ENCODE results near the gene FAM98C.
"Not testable (repeated sequence)": the region's sequence is repeated elsewhere in the genome, so short reads cannot be mapped to it uniquely, and the experiment has no call there.

FAM98C gene

DNA sequence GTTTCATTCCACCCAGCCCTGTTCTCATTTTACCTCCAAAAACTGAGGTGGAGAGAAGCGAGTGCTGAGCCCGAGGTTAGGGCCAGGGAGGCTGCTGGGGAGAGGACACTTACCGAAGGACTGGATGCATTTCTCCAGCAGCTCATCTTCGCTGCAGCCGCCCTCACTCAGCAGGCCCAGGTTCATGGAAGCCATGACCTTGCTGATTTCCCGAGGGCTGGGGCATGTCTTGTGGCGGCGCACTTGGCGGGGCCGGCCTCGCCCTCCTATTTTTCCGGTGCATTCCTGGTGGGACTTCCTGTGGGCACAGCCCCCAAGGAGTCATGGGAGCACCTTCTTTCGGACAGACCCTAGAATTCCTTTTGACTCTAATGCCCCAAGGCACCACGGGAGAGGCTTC is 19.0 kb downstream of the FAM98C start:
- in situ Hi-C loops (cut with MboI; ENCODE audit: low sequenced_read_pairs): loop anchor here (25.0 kb wide), 1 partner anchor 490 kb away; the partner anchor contains the start of gene CCER2

DNA sequence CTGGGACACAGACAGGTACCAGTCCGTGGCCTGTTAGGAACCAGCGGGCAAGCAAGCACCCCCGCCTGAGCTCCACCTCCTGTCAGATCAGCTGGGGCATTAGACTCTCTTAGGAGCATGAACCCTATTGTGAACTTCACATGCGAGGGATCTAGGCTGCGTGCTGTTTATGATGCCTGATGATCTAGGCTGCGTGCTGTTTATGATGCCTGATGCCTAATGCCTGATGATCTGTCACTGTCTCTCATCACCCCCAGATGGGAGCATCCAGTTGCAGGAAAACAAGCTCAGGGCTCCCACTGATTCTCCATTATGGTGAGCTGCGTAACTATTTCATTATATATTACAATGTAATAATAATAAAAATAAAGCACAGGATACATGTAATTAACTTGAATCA is 19.5 kb downstream of the FAM98C start:
- in situ Hi-C loops (cut with MboI; ENCODE audit: low sequenced_read_pairs): loop anchor here (25.0 kb wide), 1 partner anchor 490 kb away; the partner anchor contains the start of gene CCER2

DNA sequence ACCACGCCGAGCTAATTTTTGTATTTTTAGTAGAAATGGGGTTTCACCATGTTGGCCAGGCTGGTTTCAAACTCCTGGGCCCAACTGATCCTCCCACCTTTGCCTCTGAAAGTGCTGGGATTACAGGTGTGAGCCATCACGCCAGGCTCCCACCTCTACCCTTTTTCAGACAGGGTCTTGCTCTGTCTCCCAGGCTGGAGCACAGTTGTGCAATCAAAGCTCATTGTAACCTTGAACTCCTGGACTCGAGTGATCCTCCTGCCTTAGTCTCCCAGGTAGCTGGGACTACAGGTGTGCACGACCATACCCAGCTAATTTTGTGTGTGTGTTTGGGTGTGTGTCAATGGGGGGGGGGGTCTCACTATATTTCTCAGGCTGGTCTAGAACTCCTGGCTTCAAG is 21.4 kb downstream of the FAM98C start:
- in situ Hi-C loops (cut with MboI; ENCODE audit: low sequenced_read_pairs): loop anchor here (25.0 kb wide), 1 partner anchor 488 kb away; the partner anchor contains the start of gene CCER2

DNA sequence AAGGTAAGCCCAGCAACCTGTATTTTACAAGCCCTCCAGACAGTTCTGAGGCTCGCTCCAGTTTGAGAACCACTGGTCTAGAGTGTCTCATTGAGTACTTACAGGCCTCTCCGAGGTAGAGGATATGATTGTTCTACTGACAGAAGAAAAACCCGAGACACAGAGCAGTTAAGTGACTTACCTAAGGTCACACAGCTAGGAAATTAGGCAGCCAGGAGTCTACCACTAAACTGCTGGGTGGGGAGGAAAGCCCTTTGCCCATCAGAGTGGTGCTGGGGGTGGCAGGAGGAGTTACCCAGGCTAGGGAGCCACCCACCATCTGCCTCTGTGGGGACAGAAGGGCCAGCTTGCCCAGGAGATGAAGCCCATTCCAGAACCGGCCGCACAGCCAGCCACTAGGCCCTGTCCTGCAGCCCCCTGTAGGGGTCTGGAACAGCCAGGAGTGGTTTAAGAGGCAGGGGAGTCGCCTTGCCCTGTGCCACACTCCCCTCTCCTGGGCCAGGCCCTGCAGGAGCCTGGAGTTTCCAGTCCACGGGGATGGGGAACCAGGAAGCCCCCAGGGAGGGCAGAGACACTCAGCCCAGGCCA is 22.4 kb downstream of the FAM98C start:
- in situ Hi-C loops (cut with MboI; ENCODE audit: low sequenced_read_pairs): no loop called here

DNA sequence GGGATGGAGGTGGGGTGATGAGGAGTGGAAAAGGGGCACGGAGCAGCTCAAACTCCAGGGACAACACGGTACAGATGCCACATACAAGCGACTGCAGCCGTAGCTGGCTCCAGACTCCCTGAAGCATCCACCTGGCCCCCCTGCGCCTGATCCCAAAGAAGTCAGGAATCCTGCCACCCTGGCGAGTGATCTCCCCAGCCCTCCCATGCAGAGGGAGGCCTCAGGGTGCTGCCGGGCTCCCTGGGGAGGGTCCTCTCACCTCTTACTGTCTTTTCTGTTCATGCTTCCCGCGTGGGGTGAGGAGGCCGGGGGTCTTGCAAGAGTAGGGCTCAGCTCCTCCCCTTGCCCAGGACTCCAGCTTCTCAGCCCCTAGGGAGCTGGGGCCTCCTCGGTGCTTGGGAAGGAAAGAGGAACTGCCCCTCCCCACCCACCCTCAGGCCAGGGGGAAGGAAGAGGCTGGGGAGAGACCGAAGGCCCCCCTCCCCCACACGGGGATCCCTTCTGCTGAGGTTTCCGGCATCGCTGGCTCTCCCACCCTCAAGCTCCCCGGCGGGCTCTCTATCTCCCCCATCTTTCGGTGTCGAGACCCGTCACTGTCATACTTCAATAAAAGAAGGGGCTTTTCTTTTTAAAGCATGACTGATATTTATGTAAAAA is 23.0 kb downstream of the FAM98C start, which contains the start of gene RASGRP4:
Gene RASGRP4, minus strand, starts transcription at position 410 of the 657 bp plus-strand sequence. Its CDS starts 128 bp downstream, at position 282.
- in situ Hi-C loops (cut with MboI; ENCODE audit: low sequenced_read_pairs): no loop called here

DNA sequence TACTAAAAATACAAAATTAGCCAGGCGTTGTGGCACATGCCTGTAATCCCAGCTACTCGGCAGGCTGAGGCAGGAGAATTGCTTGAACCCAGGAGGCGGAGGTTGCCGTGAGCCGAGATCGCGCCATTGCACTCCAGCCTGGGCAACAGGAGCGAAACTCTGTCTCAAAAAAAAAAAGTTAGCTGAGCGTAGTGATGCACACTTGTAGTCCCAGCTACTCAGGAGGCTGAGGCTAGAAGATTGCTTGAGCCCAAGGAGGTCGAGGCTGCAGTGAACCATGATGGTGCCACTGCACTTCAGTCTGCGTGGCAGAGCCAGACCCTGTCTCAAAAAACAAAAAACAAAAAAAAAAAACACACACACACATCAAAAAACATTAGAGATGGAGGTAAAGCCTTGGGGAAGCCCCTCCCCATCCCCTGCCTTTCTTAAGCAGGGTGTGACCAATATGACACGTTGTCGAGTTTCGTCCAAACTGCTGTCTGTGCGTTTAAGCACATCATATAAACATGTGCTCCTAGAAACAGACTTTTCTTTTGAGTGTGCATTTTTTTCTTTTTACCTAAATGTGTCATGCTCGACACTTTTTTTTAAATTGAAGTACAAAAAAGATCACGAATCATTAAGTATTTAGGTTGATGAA is 24.3 kb downstream of the FAM98C start:
- in situ Hi-C loops (cut with MboI; ENCODE audit: low sequenced_read_pairs): not testable (repeated sequence)

DNA sequence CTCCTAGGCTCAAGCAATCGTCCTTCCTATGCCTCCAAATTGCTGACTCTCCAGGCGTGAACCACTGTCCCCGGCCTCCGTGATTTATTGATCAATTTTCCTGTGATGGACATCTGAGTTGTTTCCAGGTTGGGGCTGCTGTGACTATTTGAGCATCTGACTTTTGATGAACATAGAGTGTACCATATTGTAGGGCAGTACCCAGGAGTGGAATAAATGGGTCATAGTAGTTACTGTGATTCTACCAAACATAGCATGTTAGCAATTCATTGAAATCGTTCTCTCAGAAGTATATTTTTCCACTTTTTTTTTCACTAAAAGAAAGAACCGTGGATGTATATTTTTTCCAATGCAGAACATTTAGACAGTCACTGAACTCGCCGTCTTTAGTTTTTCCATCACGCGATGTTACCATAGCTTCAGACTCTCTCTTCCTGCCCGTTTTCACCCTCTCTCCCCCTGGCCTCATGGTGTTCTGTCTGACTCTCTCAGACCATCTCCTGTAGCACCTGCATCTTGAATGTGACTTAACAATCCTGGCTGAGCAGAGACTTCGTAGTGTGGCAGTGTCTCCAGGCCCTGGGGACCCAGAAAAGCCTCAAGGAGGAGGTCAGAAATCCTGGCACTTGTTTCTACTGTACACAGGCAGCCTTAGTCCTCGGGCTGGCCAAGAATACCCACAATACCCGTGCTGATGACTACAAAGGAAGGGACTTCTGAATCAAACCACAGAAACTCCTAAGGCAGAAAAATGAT is 26.3 kb downstream of the FAM98C start:
- in situ Hi-C loops (cut with MboI; ENCODE audit: low sequenced_read_pairs): no loop called here

DNA sequence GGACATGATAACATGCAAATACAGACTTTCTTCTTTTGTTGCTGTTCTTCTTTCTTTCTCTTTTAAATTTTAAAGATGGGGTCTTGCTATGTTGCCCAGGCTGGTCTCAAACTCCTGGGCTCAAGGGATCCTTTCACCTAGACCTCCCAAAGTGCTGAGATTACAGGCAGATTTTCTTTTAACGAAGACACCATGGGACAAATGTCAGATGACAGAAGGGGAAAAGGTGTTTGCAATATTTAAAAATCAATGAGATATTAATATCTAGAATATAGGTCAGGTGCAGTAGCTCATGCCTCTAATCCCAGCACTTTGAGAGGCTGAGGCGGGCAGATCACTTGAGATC is 26.9 kb downstream of the FAM98C start:
- in situ Hi-C loops (cut with MboI; ENCODE audit: low sequenced_read_pairs): no loop called here

DNA sequence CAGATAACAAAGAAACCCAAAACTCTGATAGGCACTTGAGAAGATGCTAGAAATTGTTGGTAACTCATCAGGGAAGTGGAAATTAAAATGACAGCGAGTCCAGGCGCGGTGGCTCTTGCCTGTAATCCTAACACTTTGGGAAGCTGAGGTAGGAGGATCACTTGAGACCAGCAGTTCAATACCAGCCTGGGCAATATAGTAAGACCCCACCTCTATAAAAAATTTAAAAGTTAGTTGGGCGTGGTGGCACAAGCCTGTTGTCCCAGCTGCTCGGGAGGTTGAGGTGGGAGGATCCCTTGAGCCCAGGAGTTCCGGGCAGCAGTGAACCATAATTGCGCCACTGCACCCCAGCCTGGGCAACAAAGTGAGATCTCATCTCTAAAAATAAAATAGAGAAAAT is 28.0 kb downstream of the FAM98C start:
- in situ Hi-C loops (cut with MboI; ENCODE audit: low sequenced_read_pairs): no loop called here

DNA sequence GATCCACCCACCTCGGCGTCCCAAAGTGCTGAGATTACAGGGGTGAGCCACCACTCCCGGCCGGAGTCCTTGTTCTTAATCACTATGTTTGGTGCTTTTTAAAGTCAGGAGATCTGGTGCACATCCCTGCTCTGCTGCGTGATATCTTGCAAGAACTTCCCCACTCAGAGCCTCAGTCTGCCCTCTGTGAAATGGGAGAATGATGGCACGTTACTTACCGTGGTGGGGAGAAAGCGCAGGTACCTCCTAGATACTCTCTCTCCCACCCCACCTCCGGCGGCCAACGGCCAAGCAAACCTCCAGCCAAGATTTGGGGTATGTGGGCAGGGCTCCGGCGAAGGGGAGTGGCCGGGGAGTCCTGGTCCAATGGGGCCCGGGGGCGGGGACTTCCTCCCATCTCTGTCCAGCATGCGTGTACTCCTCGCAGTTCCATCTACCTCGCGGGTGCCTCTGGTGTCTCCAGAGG is 30.4 kb downstream of the FAM98C start, which contains the start of gene RYR1:
Gene RYR1, plus strand, starts transcription at position 424 of the 466 bp plus-strand sequence. CDS start 139 bp downstream, outside the sequence.
- in situ Hi-C loops (cut with MboI; ENCODE audit: low sequenced_read_pairs): no loop called here

DNA sequence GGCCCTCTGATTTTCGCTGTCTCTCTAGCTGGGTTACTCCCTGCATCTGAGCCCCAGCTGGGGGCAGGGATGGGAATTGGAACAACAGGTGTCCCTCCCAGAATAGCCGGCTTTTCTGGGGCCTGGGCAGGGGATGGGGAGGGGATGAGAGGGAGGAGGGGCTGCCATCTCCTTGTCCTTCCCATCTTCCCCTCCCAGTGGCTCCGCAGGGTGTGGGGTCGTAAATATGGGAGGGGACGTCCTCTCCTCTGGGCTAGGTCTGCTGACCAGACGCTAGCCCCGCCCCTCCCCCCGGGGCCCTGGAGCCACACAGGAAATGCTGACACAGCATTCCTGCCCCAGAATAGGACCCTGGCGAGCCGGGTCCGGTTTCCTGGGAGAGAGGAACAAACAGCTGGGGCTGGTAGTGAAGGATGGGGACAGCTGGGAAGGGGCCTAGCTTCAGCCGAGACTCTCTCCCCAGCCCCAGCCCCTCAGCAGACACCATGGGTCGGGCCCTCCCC is 31.7 kb downstream of the FAM98C start:
- in situ Hi-C loops (cut with MboI; ENCODE audit: low sequenced_read_pairs): no loop called here

DNA sequence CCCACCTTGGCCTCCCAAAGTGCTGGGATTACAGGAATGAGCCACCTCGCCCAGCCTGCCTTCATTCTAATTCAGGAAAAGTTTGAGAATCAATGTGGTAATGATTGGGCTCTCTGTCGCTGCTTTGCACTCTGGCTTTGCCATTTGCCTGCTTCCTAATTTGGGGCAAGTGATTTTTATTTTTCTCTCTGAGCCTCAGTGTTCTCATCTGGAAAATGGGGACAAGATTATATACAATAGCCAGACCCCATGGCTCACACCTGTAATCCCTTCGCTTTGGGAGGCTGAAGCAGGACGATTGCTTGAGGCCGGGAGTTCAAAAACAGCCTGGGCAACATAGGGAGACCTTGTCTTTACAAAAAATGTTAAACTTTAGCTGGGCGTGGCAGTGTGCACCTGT is 34.4 kb downstream of the FAM98C start:
- in situ Hi-C loops (cut with MboI; ENCODE audit: low sequenced_read_pairs): no loop called here

DNA sequence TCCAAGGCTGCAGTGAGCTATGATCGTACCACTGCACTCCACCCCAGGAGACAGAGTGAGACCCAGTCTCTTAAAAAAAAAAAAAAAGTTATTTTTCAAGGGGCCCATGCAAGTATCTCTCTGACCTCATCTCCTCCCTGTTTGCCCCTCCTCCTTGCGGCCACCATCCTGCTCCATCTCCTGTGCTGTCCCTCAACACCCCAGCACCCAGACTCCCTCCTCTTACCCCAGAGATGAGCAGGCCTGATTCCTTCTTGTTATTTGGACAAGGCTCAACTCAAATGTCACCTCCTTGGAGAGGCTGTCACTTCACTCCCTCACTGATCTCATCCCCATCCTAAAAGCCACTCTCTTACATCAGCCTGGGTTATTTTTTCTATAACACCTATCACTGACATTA is 35.0 kb downstream of the FAM98C start:
- in situ Hi-C loops (cut with MboI; ENCODE audit: low sequenced_read_pairs): no loop called here

DNA sequence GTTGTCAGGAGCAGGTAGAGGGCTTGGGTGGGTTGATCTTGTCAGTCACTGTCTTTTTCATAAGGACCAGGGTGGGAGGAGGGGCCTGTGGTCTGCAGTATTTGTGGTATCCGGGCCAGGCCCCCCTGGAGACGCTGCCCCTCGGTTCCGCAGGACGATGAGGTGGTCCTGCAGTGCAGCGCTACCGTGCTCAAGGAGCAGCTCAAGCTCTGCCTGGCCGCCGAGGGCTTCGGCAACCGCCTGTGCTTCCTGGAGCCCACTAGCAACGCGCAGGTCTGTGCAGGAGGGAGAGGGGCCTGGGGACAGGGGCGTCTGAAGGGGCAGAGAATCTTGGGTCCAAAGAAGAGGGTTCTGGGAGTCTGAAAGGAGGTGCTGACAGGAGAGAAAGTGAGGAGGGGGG is 37.7 kb downstream of the FAM98C start:
- in situ Hi-C loops (cut with MboI; ENCODE audit: low sequenced_read_pairs): no loop called here

DNA sequence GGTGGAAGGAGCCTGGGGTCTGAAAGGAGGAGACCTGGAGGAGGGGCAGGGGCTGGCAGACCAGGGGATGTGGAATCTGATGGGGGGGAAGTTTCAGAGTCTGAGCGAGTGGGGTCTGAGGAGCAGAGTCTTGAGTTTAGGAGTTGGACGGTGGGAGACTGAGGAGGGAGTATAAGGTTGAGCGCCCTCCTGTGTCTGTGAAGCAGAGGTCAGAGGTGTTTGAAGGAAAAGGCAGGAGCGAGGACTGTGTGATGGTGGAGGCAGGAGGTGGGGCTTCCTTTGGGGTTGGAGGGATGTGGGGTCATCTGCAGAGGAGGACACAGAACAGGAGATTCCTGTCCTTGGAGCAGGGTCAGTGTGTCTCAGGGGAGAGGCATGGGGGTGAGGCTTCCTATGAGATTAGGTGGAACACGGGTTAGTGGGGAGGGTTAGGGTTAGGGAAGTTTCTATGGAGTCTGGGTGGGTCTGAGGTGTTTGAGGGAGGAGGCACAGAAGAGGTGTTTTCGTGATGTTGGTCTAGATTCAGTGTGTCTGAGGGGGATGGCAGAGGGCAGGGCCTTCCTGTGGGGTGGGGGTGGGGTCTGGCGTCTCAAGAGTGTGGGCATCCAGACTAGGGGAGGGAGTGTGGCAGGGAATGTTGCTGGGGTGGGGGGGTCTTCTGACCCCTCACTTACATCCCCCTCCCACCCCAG is 38.9 kb downstream of the FAM98C start:
- in situ Hi-C loops (cut with MboI; ENCODE audit: low sequenced_read_pairs): no loop called here

DNA sequence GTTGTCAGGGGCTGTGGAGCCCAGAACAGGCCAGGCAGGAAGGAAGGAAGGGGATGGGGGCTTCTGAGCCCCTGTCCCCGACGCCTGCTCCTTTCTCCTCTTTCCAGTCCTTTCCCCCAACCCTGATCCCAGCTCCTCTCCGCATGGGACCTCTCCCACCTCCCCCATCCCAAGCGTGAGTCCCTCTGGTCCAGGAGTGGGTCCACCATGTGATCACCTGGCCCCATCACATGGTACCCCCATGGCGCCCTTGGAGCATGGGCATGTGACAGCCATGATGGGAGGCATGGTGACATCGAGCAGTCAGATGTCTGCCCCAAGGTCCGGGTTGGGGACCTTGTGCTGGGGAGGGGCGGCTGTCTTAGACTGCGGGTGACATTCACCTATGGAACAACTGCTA is 39.8 kb downstream of the FAM98C start:
- in situ Hi-C loops (cut with MboI; ENCODE audit: low sequenced_read_pairs): no loop called here

DNA sequence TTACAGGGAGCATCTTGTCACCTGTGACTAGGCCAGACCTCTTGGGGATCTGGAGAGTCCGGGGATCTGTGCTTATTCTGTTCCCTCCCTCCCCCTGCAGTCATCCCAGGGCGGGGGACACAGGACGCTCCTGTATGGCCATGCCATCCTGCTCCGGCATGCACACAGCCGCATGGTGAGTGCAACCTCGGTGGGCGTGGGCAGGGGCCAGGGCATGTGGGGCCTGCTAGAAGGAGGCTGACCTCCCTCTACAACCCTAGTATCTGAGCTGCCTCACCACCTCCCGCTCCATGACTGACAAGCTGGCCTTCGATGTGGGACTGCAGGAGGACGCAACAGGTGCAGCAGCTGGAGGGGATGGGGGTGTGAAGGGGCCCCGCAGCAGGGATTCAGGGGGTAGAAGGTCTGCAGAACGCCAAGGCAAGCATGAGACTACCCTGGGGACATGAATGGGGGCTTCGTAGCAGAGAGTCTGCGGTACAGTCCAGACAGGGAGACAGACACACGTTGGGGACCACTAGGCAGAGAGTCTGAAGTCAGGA is 40.6 kb downstream of the FAM98C start:
- in situ Hi-C loops (cut with MboI; ENCODE audit: low sequenced_read_pairs): no loop called here

DNA sequence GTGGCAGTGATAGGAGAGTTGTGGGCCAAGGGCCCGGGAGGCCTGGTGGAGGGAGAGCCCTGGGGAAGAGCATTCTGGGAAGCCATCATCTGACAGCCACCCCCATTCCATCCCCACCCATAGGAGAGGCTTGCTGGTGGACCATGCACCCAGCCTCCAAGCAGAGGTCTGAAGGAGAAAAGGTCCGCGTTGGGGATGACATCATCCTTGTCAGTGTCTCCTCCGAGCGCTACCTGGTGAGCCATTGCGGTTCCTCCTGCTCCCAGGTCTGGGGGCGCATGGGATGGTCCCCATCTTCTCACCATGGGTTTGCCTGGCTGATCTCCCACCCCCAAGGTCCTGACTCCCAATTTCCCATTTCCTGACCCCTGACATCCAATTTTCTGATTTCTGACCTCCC is 41.1 kb downstream of the FAM98C start:
- in situ Hi-C loops (cut with MboI; ENCODE audit: low sequenced_read_pairs): no loop called here

DNA sequence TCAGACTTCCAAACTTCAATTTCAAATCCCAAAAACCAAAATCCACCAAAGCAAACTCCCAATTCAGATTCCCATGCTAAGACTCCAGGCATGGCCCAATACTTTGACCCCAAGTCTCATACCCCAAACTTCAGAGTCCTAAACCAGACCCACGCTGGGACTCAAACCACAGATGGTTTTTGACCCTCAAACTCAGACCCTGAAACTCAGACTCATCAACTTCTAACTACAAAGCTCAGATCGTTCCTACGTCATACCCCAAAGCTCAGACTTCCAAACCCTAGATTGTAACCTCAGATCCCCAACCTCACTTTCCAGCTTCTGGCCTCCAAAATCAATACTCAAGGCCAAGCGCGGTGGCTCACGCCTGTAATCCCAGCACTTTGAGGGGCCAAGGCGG is 42.5 kb downstream of the FAM98C start:
- in situ Hi-C loops (cut with MboI; ENCODE audit: low sequenced_read_pairs): no loop called here

DNA sequence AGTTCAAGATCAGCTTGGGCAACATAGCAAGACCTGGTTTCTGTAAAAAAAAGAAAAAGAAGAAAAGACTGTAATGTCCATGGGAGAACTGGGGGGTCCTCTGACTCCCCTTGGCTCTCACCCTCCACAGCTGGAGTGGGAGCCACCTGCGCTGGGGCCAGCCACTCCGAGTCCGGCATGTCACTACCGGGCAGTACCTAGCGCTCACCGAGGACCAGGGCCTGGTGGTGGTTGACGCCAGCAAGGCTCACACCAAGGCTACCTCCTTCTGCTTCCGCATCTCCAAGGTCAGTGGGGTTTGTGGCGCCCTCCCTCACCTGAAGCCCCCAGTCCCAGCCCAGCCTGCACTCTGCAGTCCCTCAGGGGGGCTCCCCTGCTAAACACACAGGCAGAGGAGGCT is 45.3 kb downstream of the FAM98C start:
- in situ Hi-C loops (cut with MboI; ENCODE audit: low sequenced_read_pairs): no loop called here

Data from HL-60/S4 treated with retinoic acid at 250 ng/mL for 4 days and 3 days (cell line).